ENCODE measurements around the gene UHRF2. TPM values are rescaled to one million over a fixed set of nuclear protein-coding genes. Genes with fewer than 3 reads are reported as not detected.

The UHRF2 gene
- total RNA-seq, 1 experiment from 2014 or later = 39.0 TPM

DNA sequence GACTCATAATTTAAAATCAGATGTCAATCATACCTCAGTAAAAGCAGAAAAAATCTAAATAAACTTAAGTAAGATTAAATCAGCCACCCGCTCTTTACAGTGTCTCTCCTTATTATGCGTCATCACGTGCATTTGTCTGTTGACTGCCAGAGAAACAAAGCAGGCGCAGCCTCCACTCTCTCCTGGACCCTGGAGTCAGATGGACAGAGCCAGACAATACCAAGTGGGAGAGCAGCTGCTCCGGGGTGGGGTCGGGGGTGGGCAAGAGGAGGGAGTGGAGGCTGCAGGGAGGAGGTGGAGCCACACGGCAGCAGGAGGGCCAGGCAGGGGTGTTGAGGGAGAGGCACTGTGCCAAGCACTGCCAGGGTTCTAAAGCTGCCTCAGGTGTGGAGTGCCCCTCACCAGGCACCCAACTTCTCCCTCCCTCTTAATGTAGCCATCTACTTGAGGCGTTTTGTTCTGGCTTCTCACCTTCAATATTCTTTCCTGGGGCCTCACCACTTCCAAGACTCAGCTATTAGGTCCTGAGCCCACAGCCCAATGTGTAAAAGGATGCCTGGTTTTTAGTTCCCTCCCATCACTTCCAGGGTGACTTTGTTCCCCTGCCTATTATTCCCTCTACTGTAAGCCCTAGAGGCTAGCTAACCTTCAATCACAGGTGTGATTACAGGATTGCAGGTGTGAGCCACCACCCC lies 136.3 kb downstream of the UHRF2 start (continued):
- TF ChIP-seq ZNF219 (CRISPR knock-in tag; IDR thresholded peaks at IDR 0.05; ENCODE audit: borderline replicate concordance) (no peak), NR2C2 (CRISPR knock-in tag; IDR thresholded peaks at IDR 0.05) (no peak), CREB1 (CRISPR knock-in tag; IDR thresholded peaks at IDR 0.05) (no peak), RELA (CRISPR knock-in tag; IDR thresholded peaks at IDR 0.05; ENCODE audit: borderline replicate concordance) (no peak)

DNA sequence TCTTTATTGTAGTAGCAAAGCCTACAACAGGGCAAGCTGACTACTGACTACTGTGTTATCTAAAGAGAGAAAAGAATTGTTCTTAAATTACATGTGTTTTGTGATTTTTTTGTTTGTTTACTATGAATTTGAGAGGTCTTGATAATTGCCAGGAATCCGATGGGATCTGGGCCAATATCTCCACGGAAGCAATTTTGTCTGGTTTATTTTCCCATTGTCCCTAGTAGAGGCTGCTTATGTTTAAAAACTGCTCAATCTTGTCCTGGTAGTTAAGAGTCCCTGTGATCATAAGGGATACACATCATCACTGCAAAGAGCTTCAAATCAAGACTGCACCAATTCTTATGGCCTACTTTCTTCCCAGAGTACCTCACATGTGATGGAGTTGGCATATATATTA lies 138.1 kb downstream of the UHRF2 start:
- no peak overlapping the region; the same call in 1 of the 2 replicates for H3K27ac Mint-ChIP-seq
- ChIA-PET CTCF (no interaction called here), POLR2A (no interaction called here)
- ATAC-seq = no peak
- H3K4me1 Mint-ChIP-seq = no peaks in the 10 kb centered on the region
- no peaks in the 10 kb centered on the region for H3K9me3 Mint-ChIP-seq
- TF ChIP-seq CREB1 (CRISPR knock-in tag; IDR thresholded peaks at IDR 0.05) = no peak
- TF ChIP-seq, protein P1, sequence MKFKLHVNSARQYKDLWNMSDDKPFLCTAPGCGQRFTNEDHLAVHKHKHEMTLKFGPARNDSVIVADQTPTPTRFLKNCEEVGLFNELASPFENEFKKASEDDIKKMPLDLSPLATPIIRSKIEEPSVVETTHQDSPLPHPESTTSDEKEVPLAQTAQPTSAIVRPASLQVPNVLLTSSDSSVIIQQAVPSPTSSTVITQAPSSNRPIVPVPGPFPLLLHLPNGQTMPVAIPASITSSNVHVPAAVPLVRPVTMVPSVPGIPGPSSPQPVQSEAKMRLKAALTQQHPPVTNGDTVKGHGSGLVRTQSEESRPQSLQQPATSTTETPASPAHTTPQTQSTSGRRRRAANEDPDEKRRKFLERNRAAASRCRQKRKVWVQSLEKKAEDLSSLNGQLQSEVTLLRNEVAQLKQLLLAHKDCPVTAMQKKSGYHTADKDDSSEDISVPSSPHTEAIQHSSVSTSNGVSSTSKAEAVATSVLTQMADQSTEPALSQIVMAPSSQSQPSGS (CRISPR knock-in tag; IDR thresholded peaks at IDR 0.05; ENCODE audit: borderline replicate concordance, low read depth) = no peak
- TF ChIP-seq, protein P2, sequence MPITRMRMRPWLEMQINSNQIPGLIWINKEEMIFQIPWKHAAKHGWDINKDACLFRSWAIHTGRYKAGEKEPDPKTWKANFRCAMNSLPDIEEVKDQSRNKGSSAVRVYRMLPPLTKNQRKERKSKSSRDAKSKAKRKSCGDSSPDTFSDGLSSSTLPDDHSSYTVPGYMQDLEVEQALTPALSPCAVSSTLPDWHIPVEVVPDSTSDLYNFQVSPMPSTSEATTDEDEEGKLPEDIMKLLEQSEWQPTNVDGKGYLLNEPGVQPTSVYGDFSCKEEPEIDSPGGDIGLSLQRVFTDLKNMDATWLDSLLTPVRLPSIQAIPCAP (CRISPR knock-in tag; IDR thresholded peaks at IDR 0.05) = no peak
- no peak for TF ChIP-seq ESRRA (CRISPR knock-in tag; IDR thresholded peaks at IDR 0.05; ENCODE audit: borderline replicate concordance)
- TF ChIP-seq ZNF423 (CRISPR knock-in tag; IDR thresholded peaks at IDR 0.05) = no peak
- TF ChIP-seq, protein P3, sequence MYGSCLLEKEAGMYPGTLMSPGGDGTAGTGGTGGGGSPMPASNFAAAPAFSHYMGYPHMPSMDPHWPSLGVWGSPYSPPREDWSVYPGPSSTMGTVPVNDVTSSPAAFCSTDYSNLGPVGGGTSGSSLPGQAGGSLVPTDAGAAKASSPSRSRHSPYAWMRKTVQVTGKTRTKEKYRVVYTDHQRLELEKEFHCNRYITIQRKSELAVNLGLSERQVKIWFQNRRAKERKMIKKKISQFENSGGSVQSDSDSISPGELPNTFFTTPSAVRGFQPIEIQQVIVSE (CRISPR knock-in tag; IDR thresholded peaks at IDR 0.05; ENCODE audit: borderline replicate concordance) = no peak
- no peak for TF ChIP-seq EMX1 (CRISPR knock-in tag; IDR thresholded peaks at IDR 0.05)
- TF ChIP-seq ZNF219 (CRISPR knock-in tag; IDR thresholded peaks at IDR 0.05; ENCODE audit: borderline replicate concordance) = no peak
- no peak for TF ChIP-seq GTF2I (CRISPR knock-in tag; conservative IDR thresholded peaks at IDR 0.05)
- TF ChIP-seq, protein P4, sequence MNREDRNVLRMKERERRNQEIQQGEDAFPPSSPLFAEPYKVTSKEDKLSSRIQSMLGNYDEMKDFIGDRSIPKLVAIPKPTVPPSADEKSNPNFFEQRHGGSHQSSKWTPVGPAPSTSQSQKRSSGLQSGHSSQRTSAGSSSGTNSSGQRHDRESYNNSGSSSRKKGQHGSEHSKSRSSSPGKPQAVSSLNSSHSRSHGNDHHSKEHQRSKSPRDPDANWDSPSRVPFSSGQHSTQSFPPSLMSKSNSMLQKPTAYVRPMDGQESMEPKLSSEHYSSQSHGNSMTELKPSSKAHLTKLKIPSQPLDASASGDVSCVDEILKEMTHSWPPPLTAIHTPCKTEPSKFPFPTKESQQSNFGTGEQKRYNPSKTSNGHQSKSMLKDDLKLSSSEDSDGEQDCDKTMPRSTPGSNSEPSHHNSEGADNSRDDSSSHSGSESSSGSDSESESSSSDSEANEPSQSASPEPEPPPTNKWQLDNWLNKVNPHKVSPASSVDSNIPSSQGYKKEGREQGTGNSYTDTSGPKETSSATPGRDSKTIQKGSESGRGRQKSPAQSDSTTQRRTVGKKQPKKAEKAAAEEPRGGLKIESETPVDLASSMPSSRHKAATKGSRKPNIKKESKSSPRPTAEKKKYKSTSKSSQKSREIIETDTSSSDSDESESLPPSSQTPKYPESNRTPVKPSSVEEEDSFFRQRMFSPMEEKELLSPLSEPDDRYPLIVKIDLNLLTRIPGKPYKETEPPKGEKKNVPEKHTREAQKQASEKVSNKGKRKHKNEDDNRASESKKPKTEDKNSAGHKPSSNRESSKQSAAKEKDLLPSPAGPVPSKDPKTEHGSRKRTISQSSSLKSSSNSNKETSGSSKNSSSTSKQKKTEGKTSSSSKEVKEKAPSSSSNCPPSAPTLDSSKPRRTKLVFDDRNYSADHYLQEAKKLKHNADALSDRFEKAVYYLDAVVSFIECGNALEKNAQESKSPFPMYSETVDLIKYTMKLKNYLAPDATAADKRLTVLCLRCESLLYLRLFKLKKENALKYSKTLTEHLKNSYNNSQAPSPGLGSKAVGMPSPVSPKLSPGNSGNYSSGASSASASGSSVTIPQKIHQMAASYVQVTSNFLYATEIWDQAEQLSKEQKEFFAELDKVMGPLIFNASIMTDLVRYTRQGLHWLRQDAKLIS (CRISPR knock-in tag; IDR thresholded peaks at IDR 0.05; ENCODE audit: borderline replicate concordance) = no peak
- TF ChIP-seq, protein P5, sequence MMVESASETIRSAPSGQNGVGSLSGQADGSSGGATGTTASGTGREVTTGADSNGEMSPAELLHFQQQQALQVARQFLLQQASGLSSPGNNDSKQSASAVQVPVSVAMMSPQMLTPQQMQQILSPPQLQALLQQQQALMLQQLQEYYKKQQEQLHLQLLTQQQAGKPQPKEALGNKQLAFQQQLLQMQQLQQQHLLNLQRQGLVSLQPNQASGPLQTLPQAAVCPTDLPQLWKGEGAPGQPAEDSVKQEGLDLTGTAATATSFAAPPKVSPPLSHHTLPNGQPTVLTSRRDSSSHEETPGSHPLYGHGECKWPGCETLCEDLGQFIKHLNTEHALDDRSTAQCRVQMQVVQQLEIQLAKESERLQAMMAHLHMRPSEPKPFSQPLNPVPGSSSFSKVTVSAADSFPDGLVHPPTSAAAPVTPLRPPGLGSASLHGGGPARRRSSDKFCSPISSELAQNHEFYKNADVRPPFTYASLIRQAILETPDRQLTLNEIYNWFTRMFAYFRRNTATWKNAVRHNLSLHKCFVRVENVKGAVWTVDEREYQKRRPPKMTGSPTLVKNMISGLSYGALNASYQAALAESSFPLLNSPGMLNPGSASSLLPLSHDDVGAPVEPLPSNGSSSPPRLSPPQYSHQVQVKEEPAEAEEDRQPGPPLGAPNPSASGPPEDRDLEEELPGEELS (CRISPR knock-in tag; IDR thresholded peaks at IDR 0.05) = no peak
- TF ChIP-seq ZNF671 (CRISPR knock-in tag; IDR thresholded peaks at IDR 0.05) = no peak
- TF ChIP-seq, protein P6, sequence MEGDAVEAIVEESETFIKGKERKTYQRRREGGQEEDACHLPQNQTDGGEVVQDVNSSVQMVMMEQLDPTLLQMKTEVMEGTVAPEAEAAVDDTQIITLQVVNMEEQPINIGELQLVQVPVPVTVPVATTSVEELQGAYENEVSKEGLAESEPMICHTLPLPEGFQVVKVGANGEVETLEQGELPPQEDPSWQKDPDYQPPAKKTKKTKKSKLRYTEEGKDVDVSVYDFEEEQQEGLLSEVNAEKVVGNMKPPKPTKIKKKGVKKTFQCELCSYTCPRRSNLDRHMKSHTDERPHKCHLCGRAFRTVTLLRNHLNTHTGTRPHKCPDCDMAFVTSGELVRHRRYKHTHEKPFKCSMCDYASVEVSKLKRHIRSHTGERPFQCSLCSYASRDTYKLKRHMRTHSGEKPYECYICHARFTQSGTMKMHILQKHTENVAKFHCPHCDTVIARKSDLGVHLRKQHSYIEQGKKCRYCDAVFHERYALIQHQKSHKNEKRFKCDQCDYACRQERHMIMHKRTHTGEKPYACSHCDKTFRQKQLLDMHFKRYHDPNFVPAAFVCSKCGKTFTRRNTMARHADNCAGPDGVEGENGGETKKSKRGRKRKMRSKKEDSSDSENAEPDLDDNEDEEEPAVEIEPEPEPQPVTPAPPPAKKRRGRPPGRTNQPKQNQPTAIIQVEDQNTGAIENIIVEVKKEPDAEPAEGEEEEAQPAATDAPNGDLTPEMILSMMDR (IDR thresholded peaks at IDR 0.05) = no peak
- no peak for TF ChIP-seq ELF4 (CRISPR knock-in tag; IDR thresholded peaks at IDR 0.05; ENCODE audit: low read depth)
- no peak for TF ChIP-seq FOXP1 (CRISPR knock-in tag; IDR thresholded peaks at IDR 0.05; ENCODE audit: borderline replicate concordance)
- no peak for TF ChIP-seq ZNF263 (CRISPR knock-in tag; IDR thresholded peaks at IDR 0.05; ENCODE audit: low read depth)
- TF ChIP-seq ZNF416 (CRISPR knock-in tag; IDR thresholded peaks at IDR 0.05) = no peak
- no peak for TF ChIP-seq SMAD3 (CRISPR knock-in tag; IDR thresholded peaks at IDR 0.05; ENCODE audit: borderline replicate concordance)
- TF ChIP-seq, protein P7, sequence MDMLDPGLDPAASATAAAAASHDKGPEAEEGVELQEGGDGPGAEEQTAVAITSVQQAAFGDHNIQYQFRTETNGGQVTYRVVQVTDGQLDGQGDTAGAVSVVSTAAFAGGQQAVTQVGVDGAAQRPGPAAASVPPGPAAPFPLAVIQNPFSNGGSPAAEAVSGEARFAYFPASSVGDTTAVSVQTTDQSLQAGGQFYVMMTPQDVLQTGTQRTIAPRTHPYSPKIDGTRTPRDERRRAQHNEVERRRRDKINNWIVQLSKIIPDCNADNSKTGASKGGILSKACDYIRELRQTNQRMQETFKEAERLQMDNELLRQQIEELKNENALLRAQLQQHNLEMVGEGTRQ (CRISPR knock-in tag; IDR thresholded peaks at IDR 0.05) = no peak
- H3K27me3 Mint-ChIP-seq (ENCODE audit: low read depth) = no peaks in the 10 kb centered on the region
- no peak overlapping the region for H3K4me3 Mint-ChIP-seq
- no peak for DNase-seq (ENCODE audit: low spot score)
- peaks cover 60% of the 10 kb centered on the region for H3K36me3 Mint-ChIP-seq
